IMR-90 (cell line): Measurements from ENCODE around the gene DHRSX. TPM values are rescaled to one million over a fixed set of nuclear protein-coding genes. Genes with fewer than 3 reads are reported as not detected.

Experiments
- ATAC-seq: fragments of 200-7000 bp; cut with Tn5 transposase; 2 replicates; pipeline ENCODE4 v1.9.1; 2020; ENCODE audit warnings: low read depth, mild to moderate bottlenecking, moderate library complexity
- BruUV-seq: library from RNA; stranded (reverse); fragments of 400-500 nt; replicated peaks from 2 replicates; lab custom pipeline; 2021; lab: Mats Ljungman, UMichigan
- CTCF ChIA-PET: fragments of 300-600 bp; formaldehyde crosslinking; extraction: SDS; loops from one replicate; lab custom pipeline; 2021; ENCODE audit warnings: antibody characterized with exemption; lab: Yijun Ruan, JAX
- POLR2A ChIA-PET: fragments of 300-600 bp; sonication (Branson Sonifier 250); formaldehyde crosslinking; loops from one replicate; lab custom pipeline; 2022; ENCODE audit warnings: antibody characterized with exemption; ENCODE audit not compliant: unreplicated experiment; lab: Charles Lee
- DNase-seq: peaks from one replicate; pipeline ENCODE4 v3.0.0; 2013
- H2AFZ ChIP-seq: replicated peaks from 2 replicates; pipeline ENCODE3; 2013; ENCODE audit warnings: low read length, mild to moderate bottlenecking; ENCODE audit not compliant: poor library complexity
- H2AK5ac ChIP-seq: 2 replicates; pipeline ENCODE4 v1.6.1; 2013; ENCODE audit warnings: low read depth, low read length, inconsistent platforms
- H2AK9ac ChIP-seq: replicated peaks from 2 replicates; pipeline ENCODE3; 2013; ENCODE audit warnings: mild to moderate bottlenecking, low read depth, low read length, moderate library complexity; ENCODE audit not compliant: poor library complexity
- H2BK120ac ChIP-seq: 2 replicates; pipeline ENCODE4 v1.6.1; 2013; ENCODE audit warnings: low read depth, low read length, inconsistent platforms
- H2BK15ac ChIP-seq: 3 replicates; pipeline ENCODE4 v1.6.1; 2013; ENCODE audit warnings: low read depth, low read length, inconsistent platforms
- H2BK20ac ChIP-seq: 2 replicates; pipeline ENCODE4 v1.6.1; 2013; ENCODE audit warnings: low read depth, mild to moderate bottlenecking, inconsistent platforms, low read length, moderate library complexity
- H2BK5ac ChIP-seq: 2 replicates; pipeline ENCODE4 v1.6.1; 2013; ENCODE audit warnings: mild to moderate bottlenecking, low read depth, low read length, inconsistent platforms; ENCODE audit not compliant: poor library complexity, severe bottlenecking
- H3K14ac ChIP-seq: replicated peaks from 2 replicates; pipeline ENCODE4 v1.6.1; 2013; ENCODE audit warnings: low read depth, low read length, inconsistent platforms
- H3K18ac ChIP-seq: 2 replicates; pipeline ENCODE4 v1.6.1; 2013; ENCODE audit warnings: low read depth, low read length, control low read depth
- H3K23ac ChIP-seq: 2 replicates; pipeline ENCODE4 v1.6.1; 2013; ENCODE audit warnings: low read depth, low read length, inconsistent platforms
- H3K27ac ChIP-seq: 2 replicates; pipeline ENCODE4 v1.5.1; 2013; ENCODE audit warnings: mild to moderate bottlenecking, control low read depth, low read length; ENCODE audit not compliant: insufficient read depth
- H3K27me3 ChIP-seq: 2 replicates; pipeline ENCODE4 v1.6.1; 2013; ENCODE audit warnings: low read length; ENCODE audit not compliant: control insufficient read depth, insufficient read depth
- H3K36me3 ChIP-seq: 2 replicates; pipeline ENCODE4 v1.6.1; 2013; ENCODE audit warnings: low read length, mixed read lengths; ENCODE audit not compliant: control insufficient read depth, insufficient read depth
- H3K4ac ChIP-seq: 2 replicates; pipeline ENCODE4 v1.6.1; 2013; ENCODE audit warnings: low read depth, low read length, inconsistent platforms
- H3K4me1 ChIP-seq: 2 replicates; pipeline ENCODE4 v1.6.1; 2013; ENCODE audit warnings: low read length, mixed read lengths; ENCODE audit not compliant: control insufficient read depth, insufficient read depth
- H3K4me2 ChIP-seq: 2 replicates; pipeline ENCODE4 v1.6.1; 2013; ENCODE audit warnings: low read depth, mild to moderate bottlenecking, control low read depth, low read length, moderate library complexity
- H3K4me3 ChIP-seq: 2 replicates; pipeline ENCODE4 v1.5.1; 2013; ENCODE audit warnings: low read depth, mild to moderate bottlenecking, control low read depth, low read length, moderate library complexity; ENCODE audit not compliant: insufficient read depth
- H3K56ac ChIP-seq: 2 replicates; pipeline ENCODE4 v1.6.1; 2013; ENCODE audit warnings: low read length, inconsistent platforms; ENCODE audit not compliant: insufficient read depth; ENCODE audit errors: extremely low read depth
- H3K79me1 ChIP-seq, 2 experiments: 2 replicates each; pipeline ENCODE4 v1.6.1; 2013; ENCODE audit warnings: low read length in 2 of 2, inconsistent platforms in 1 of 2, low read depth in 1 of 2
- H3K9ac ChIP-seq: 2 replicates; pipeline ENCODE4 v1.6.1; 2013; ENCODE audit warnings: low read depth, low read length, control low read depth
- H3K9me1 ChIP-seq: 2 replicates; pipeline ENCODE4 v1.6.1; 2013; ENCODE audit warnings: low read length, inconsistent platforms; ENCODE audit not compliant: insufficient read depth
- H3K9me3 ChIP-seq: 2 replicates; pipeline ENCODE4 v1.6.1; 2013; ENCODE audit warnings: low read length; ENCODE audit not compliant: control insufficient read depth, insufficient read depth
- H4K20me1 ChIP-seq: 2 replicates; pipeline ENCODE4 v1.6.1; 2013; ENCODE audit warnings: low read length, inconsistent platforms; ENCODE audit not compliant: insufficient read depth
- H4K5ac ChIP-seq: 2 replicates; pipeline ENCODE4 v1.6.1; 2013; ENCODE audit warnings: mild to moderate bottlenecking, low read depth, low read length, control low read depth
- H4K8ac ChIP-seq, 2 experiments: 2 replicates each; pipeline ENCODE4 v1.6.1; 2013; ENCODE audit warnings: low read depth in 2 of 2, low read length in 2 of 2, control low read depth in 1 of 2, inconsistent platforms in 1 of 2
- H4K91ac ChIP-seq: 2 replicates; pipeline ENCODE4 v1.6.1; 2013; ENCODE audit warnings: low read depth, low read length, inconsistent platforms; ENCODE audit not compliant: insufficient read depth
- BHLHE40 ChIP-seq: fragments of 150-350 bp; IDR thresholded peaks from 2 replicates; pipeline ENCODE4 v1.6.1; 2016; ENCODE audit warnings: mild to moderate bottlenecking, low read depth, low read length
- CEBPB ChIP-seq: IDR thresholded peaks from 2 replicates; pipeline ENCODE4 v1.6.1; 2012; ENCODE audit warnings: low read depth, low read length, improper control_type of control experiment
- ELK1 ChIP-seq: fragments of 150-350 bp; IDR thresholded peaks from 2 replicates; pipeline ENCODE4 v1.6.1; 2016; ENCODE audit warnings: low read depth, mild to moderate bottlenecking, low read length, moderate library complexity, borderline replicate concordance
- MAZ ChIP-seq: IDR thresholded peaks from 2 replicates; pipeline ENCODE4 v1.6.1; 2012; ENCODE audit warnings: low read depth, mild to moderate bottlenecking, low read length, improper control_type of control experiment, moderate library complexity, borderline replicate concordance
- MXI1 ChIP-seq: IDR thresholded peaks from 2 replicates; pipeline ENCODE4 v1.6.1; 2012; ENCODE audit warnings: low read depth, mild to moderate bottlenecking, low read length, moderate library complexity, borderline replicate concordance
- POLR2A ChIP-seq: IDR thresholded peaks from 2 replicates; pipeline ENCODE4 v1.6.1; 2012; ENCODE audit warnings: mild to moderate bottlenecking, low read depth, low read length
- RAD21 ChIP-seq: IDR thresholded peaks from 2 replicates; pipeline ENCODE4 v1.6.1; 2012; ENCODE audit warnings: low read length, improper control_type of control experiment
- RFX5 ChIP-seq: IDR thresholded peaks from 2 replicates; pipeline ENCODE4 v1.8.0; 2012; ENCODE audit warnings: low read depth, mild to moderate bottlenecking, low read length, moderate library complexity
- WGBS, 2 experiments: methylation state at CpG; one replicate each; pipeline versions ENCODE4 v1.1.5 to v1.1.7; 2013; ENCODE audit warnings: missing lambda C conversion rate in 2 of 2; ENCODE audit not compliant: insufficient read length in 1 of 2; ENCODE audit errors: extremely low coverage in 2 of 2; 5-methylcytosine and 5-hydroxymethylcytosine counted together
- dilution Hi-C: fragments of 300-500 bp; cut with HindIII; formaldehyde crosslinking; loops from one replicate; pipeline ENCODE4 v1.14.3; 2018; ENCODE audit warnings: low sequenced_read_pairs; ENCODE audit not compliant: unreplicated experiment
- in situ Hi-C: fragments of 300-500 bp; cut with MboI; formaldehyde crosslinking; loops from 3 replicates; pipeline ENCODE4 v1.14.3; 2019; ENCODE audit warnings: low sequenced_read_pairs, inconsistent platforms, mixed read lengths
- intact Hi-C: fragments of 100-400 bp; cut with micrococcal nuclease; formaldehyde crosslinking; loops from 2 replicates; pipeline ENCODE4 v1.10.0; 2022
- polyA plus RNA-seq, 3 experiments: library from polyadenylated mRNA; depleted of rRNA; stranded (reverse); fragments of >200 nt; gene quantifications; 2 replicates each; pipeline ENCODE4 v1.2.3, GENCODE V29; 2012; ENCODE audit warnings: low replicate concordance in 1 of 3
- total RNA-seq: library from RNA; depleted of rRNA; stranded (reverse); fragments of >200 nt; gene quantifications from 2 replicates; pipeline ENCODE4 v1.2.3, GENCODE V29; 2012
- TF ChIP-seq, protein P1 (sequence below): fragments of 150-350 bp; IDR thresholded peaks from 2 replicates; pipeline ENCODE4 v1.6.1; 2017; ENCODE audit warnings: mild to moderate bottlenecking, antibody characterized with exemption, low read length, low read depth

The DHRSX gene
- total and polyA plus RNA-seq, 2 of the 4 experiments (the other 2 are of a cell fraction), result 26.2 to 38.0 TPM

DNA sequence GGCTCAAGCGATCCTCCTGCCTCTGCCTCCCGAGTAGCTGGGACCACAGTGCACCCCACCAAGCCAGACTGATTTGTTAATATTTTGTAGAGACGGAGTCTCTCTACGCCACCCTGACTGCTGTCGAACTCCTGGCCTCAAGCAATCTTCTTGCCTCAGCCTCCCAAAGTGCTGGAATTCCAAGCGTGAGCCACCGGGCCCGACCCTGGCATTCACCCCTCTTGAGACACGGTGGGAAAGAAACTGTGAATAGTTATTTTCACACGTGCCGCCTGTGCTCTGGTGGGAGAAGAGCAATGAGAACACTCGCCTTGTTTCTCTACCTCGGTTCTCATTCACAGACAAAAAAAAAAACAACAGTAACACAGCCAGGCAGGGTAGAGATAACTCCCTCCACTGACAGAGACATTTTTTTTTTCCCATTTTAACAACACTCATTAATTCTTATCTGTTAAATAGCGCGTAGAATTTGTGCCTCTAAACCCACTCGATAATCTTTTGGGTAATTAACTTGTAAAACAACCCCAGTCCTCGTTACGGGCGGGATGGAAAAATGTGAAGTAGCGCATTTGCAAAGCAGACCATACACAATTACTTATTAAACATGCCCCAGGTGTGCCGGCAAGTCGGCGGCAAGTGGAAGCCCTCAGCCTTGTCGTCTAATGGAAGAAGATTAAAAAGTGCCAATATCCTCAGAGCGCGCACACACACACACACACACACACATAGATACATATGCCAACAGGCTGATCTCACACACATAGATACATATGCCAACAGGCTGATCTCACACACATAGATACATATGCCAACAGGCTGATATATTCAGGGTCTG is 103.3 kb downstream of the DHRSX start:
- TF ChIP-seq BHLHE40 (no peak), CEBPB (no peak), MXI1 (no peak), ELK1 (no peak), RAD21 (no peak), MAZ (no peak), POLR2A (no peak), RFX5 (no peak)
- TF ChIP-seq, protein P1, sequence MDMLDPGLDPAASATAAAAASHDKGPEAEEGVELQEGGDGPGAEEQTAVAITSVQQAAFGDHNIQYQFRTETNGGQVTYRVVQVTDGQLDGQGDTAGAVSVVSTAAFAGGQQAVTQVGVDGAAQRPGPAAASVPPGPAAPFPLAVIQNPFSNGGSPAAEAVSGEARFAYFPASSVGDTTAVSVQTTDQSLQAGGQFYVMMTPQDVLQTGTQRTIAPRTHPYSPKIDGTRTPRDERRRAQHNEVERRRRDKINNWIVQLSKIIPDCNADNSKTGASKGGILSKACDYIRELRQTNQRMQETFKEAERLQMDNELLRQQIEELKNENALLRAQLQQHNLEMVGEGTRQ, result no peak
- no peak overlapping the region for H4K5ac ChIP-seq
- H2BK5ac ChIP-seq, result no peak overlapping the region
- in situ Hi-C loops, result no loop called here
- 91% methylated on average over 7 of the region's 26 CpGs; no CpG with 5 or more reads in 1 of the 2 experiments for WGBS, 2 experiments
- no peak overlapping the region for H2AK9ac ChIP-seq
- no peak overlapping the region for H2AK5ac ChIP-seq
- H4K20me1 ChIP-seq, result peaks cover 3% of the 10 kb centered on the region; the same call in 1 of the 2 replicates
- DNase-seq (no peak), ATAC-seq (peak; percentile 41)
- H3K4me2 ChIP-seq, result no peak overlapping the region
- H4K8ac ChIP-seq, result no peak overlapping the region
- H3K4ac ChIP-seq, result no peak overlapping the region
- H3K23ac ChIP-seq, result no peak overlapping the region
- BruUV-seq, result no TSS peak
- H3K36me3 ChIP-seq, result peaks cover 3% of the 10 kb centered on the region; the same call in 1 of the 2 replicates
- H3K27me3 ChIP-seq, result no peaks in the 10 kb centered on the region
- no peak overlapping the region for H3K27ac ChIP-seq
- ChIA-PET CTCF (no interaction called here), POLR2A (no interaction called here)
- no peak overlapping the region for H2BK120ac ChIP-seq
- no peak overlapping the region for H3K18ac ChIP-seq
- no peak overlapping the region for H3K56ac ChIP-seq
- peaks cover 23% of the 10 kb centered on the region; the same call in 1 of the 2 replicates for H3K9me1 ChIP-seq
- H3K9ac ChIP-seq, result no peak overlapping the region
- H2BK15ac ChIP-seq, result no peak overlapping the region
- peaks cover 6 to 35% of the 10 kb centered on the region in 2 experiments for H3K79me1 ChIP-seq
- H3K9me3 ChIP-seq, result no peaks in the 10 kb centered on the region
- H3K4me3 ChIP-seq, result no peak overlapping the region
- no peak overlapping the region for H3K14ac ChIP-seq
- dilution Hi-C loops, result no loop called here
- no peak overlapping the region for H4K91ac ChIP-seq
- no peak overlapping the region for H2BK20ac ChIP-seq
- intact Hi-C loops, result no loop called here
- peaks cover 2% of the 10 kb centered on the region; the same call in 1 of the 2 replicates for H3K4me1 ChIP-seq
- H2AFZ ChIP-seq, result peak overlapping the region; percentile 25
